A204.1 (cell line): ENCODE results near the gene NUDT1.
"Not testable (repeated sequence)": the region's sequence is repeated elsewhere in the genome, so short reads cannot be mapped to it uniquely, and the experiment has no call there.

ENCODE experiments used
- FAIRE-seq: peaks from 2 replicates; lab custom pipeline; 2012; peaks lifted over from hg19 to GRCh38; lab: Jason Lieb, UNC

Gene NUDT1

DNA sequence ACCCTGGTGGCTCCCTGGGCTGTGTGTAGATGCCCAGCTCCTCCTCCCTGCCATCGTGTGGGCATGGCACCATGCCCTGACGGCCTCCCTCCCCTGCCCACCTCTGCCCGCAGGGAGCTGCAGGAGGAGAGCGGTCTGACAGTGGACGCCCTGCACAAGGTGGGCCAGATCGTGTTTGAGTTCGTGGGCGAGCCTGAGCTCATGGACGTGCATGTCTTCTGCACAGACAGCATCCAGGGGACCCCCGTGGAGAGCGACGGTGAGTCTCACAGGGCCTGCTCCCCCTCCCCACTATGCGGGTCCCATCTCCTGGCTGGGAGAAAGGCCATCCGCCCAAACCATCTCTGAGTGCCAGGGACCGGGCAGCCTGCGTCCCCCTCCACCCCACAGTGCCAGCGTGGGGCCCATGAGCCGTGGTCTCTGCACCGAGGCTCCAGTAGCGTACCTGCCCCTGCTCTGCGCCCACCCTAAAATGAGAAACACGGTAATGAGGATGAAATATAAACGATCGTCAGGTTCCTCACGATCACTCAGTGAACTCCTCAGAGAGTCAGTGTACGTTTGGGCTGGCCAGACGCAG lies 7.8 kb downstream of the NUDT1 start:
- no peak for FAIRE-seq

DNA sequence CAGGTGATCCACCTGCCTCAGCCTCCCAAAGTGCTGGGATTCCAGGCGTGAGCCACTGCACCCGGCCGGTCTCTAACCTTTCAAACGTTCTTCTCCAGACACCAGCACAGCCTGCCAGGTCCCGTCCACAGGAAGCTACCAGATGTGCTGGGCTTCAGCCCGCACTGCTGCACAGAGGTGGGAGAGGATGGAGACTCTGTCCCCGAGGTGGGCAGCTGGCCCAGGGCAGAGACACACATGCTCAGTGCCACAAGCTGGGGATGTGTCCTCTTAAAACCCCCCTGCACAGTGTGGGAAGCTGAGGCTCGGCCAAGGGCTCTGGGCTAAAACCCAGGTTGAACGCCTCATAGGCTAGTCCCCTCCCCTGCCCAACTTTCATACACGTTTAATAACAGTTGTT lies 9.4 kb downstream of the NUDT1 start:
- FAIRE-seq = no peak

DNA sequence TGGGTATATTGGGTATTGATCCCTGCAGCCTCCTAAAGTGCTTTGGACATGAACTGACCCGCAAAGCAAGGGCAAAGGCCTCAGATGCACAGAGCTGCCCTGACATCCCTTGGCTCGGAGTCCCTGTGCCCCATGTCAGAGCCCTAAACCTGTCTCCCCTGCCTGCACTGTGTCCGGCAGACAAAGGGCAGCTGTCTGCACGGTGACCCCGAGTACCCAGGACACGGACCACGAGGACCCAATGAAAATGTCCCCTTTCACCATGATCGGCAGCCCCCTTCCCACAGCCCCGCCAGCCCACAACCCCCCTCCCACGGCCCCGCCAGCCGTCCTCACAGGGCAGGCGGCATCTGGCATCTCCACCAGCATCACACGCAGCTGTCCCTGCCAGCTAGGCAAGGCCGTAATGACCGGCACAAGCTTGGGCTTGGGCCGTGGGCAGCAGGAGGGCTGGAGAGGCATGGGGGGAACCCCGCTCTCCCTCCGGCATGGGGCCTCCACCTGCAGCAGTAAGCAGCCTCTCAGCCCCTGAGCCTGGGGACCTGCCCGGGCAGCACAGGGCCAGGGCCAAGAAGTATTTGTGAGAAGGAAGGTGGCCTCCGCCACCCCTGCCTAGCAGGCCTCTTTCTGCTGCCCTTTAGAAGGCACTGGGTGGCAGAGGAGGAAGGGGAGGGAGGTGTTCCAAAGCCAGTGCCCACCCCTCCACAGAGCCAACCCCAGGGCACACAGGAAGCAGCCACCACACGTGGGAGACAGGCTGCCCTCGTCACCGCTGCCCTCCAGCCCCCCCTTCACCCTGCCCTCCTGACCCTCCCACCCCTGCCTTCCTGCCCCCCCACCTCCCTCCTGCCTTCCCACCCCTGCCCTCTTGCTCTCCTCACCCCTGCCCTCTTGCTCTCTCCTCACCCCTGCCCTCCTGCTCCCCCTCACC lies 10.1 kb downstream of the NUDT1 start:
- no peak for FAIRE-seq

DNA sequence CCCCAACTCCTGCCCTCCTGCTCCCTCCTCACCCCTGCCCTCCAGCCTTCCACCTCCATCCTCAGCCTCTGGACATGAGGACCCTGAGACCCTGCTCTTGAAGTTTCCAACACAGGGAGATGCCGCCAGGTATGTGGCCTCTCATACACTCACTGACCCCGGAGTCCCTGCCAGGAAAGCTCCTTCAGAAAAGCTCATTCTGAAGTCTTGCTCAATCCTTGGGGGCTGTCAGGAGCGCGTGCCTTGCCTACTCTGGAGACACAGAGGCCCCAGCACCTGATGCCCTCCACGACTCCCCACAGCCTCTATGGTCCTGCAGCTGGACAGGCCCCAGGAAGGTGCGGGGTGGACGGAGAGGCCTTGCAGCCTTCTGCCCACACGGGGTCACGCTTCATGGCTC lies 11.0 kb downstream of the NUDT1 start:
- no peak for FAIRE-seq

DNA sequence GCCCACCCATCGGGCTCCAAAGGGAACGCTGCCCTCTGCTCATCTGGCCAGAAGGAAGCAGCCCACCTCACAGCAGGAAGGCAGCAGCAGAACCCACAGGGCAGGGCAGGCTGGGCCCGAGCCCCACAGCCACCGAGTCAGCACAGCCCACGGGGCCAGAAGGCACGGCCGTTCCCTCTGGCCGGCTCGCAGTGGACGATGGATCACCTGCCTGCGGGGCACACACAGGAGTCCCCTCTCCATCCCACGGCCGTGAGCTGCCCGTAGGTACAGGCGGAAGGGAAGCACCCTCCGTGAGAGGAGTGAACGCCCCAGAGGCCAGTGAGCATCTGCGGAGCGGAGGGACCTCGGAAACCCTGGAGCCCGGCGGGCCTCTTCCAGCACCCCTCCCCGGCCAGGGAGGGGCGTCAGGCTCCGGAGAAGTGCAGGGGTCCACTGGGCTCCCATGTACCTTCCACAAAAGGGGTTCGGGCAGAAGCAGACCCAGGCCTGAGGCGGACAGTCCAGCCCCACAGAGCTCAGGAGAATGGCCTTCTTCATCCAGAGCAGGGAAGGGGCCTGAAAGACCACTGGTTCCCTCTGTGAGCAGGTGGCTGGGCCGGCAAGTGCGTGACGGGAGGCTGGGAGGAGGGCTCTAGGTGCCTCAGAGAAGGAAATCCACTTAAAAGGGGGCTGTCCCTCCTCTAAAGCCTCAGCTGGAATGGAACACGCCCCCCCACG lies 11.7 kb downstream of the NUDT1 start:
- no peak for FAIRE-seq

DNA sequence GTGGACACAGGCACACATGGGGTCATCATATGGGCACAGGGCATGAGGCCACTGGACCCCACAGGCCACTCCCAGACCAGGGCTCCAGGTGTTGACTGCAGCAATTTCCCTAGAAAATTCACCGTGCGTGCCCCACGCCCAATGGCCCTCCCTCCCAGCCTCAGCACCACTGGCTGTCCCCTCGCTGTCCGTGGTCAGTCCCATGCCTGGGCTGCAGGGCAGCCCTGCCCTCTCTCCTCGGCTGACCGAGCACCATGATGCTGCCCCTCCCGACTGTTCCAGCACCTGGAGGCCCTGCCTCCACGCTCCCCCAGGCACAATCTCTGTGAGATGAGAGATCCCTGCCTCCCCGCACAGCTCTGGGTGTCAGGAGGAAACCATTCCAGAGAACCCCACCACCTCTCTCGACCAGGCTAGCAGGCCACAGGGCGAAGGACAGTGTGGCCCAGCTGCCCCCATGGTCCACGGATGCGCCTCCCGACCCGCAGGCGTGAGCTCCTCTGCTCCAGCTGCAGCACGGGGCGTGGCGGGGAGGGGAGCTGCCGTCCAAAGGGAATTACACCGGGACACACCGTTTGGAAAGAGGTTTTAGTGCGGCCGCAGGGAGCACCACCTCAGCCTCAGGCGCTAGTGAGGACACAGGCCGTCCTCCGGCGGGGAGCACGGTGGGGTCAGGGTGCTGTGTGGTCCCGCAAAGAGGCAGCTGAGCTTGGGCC lies 12.6 kb downstream of the NUDT1 start:
- no peak for FAIRE-seq

DNA sequence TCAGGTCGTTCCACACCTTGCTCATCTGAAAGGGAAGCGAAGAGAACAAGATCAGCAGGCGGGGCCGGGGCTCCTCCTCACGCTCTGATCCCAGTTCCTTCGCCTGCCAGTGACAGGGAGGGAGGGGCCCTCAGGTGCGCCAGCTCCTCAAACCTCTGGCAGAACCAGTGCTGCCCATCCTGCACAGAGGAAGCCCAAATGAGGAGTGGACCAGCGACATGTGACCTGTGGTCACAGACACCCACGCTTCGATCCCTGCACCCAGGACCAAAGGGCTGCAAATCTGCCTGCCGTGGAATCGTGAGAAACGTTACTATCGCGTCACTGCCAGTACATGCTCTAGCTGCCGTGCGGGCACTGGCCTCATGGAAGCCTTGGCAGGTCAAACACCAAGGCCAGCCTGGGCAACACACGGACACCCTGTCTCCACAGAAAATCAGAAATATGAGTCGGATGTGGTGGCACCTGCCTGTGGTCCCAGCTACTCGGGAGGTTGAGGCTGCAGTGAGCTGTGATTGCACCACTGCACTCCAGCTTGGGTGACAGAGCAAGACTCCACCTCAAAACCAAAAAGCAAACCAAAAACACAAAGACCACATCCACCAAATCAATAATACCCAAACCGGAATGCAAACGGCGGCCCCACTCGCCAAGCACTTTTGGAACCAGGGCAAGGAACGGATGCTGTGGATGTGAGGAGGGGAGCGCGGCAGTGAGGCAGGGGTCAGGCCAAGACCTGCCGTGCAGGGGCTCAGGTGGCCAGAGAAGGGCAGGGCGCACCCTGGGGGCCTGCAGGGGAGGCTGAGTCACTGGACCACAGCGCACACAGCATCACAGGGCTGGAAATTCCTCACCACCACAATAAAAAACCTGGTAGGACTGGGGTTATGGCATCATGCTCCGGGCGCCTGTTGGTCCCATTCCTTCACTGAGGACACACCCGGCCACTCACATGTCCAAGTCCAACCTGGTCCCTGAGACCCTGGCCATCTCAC lies 13.4 kb downstream of the NUDT1 start:
- FAIRE-seq = no peak

DNA sequence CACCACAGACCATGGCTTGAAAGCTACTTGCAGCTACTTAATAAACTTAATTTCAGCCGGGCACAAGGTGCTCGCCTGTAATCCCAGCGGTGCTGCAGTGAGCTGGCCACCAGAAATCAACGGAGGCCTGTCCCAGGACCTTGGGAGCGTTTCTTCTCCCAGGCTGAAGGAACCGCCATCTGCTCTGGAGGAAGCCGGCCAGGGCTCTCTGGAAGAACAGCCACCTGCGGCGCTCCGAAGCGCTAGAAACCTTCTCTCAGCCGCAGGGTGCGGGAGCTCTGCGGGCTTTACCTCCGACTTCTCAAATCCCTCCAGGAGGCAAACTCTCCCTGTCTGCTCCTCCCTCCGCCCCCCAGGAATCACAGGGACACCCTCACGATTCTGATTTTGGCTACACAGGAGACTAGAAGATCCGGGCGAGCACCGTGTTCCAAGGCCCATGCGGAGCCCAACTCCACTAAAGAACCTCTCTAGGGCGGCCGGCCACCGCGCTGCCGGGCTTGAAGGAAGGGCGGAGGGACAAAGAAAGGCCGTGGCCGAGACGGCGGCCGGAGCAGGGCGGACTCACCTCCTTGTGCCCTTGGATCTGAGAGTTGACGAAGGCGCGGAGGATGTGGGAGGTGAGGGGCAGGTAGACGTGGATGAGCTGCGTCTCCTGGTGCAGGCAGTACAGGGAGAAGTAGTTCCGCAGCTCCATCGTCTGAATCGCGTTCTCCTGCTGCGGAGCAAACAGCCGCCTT lies 14.4 kb downstream of the NUDT1 start:
- no peak for FAIRE-seq

DNA sequence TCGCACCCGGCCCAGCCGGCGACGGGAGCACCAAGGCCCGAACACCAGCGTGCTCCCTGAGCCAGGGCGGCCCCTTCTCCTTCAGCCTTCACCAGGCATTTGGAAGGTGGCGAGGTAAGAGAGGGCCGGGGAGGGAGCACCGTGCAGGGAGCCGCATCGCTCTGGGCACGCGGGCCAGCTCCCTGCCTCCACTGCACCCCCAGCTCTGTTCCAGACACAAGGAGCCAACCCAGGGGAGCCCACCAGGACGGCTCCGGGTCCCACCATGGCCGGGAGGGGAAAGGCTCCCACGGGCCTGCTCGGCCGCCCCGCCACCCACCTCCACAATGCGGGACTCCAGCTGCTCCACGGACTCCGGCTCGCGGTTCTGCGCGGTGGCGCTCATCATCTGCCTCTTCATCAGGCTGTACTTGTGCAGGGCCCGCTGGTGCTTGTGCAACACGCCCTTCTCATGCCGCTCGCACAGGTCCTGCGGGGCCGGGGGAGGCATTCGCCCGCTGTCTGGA lies 15.1 kb downstream of the NUDT1 start:
- no peak for FAIRE-seq

DNA sequence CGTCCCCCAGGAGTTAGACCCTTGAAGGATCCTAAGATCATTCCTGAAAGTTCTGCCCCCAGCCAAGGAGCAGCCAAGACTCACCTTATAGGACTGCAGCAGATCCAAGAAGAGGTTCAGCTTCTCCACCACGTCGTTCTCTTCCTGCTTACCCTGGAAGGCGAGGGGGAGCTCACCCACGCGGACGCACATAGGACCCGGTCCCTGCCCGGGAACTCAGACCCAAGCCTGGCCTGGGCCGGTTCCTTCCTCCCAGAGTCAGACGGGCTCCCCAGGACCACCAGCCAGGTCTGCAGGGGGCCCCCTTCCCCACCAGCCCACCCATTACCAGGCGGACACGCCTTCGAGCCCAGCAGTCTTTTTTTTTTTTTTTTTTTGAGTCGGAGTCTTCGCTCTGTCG lies 15.6 kb downstream of the NUDT1 start:
- no peak for FAIRE-seq

DNA sequence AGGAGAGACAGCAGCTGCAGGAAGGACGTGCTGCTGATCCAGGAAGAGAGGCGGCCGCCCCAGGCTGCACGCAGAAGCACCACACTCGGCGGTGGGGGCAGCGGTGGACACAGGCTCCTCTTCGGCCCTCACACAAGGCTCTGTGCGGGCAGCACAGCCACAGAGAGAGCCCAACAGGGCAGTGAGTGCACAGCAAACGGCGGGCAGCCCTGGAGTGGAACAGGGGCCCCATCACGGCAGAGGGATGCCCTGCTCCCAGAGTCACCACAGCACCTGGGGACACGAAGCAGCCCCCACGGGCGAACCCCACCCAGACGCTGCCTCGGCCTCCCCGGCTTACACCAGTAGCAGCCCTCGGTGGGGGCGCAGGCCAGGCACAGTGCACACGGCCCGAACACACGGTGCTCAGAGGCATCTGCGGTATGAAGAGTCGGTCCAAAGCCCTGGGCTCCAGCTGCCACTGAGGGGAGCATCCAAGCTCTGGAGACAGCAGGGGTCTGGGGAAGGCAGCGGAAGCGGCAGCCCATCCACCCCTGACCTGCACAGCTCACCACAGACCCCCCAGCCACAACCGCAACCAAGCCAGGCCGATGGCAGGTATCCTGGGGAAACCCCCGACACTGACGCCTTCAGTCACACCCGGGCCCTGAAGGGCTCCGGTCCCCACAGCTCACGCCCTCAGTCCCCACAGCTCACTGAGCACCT lies 16.8 kb downstream of the NUDT1 start:
- no peak for FAIRE-seq

DNA sequence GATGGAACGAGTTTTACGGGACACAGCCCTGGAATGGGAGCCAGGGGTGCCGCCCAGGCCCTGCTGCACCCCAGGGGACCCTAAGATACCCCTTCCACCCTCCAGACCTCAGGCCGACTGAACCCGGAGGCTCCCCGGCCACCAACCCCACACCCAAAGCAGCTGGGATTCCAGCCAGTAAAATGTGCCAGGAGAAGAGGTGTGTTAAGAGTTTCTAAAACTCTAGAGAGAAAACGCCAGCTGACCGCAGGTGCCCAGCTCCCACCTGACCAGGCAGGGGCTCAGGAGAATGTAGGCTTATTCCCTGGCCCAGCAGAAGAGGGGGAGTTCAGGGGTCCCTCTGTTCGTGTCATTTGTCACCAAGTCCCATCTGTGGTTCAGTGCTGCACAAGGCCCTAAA lies 17.5 kb downstream of the NUDT1 start:
- FAIRE-seq = no peak

DNA sequence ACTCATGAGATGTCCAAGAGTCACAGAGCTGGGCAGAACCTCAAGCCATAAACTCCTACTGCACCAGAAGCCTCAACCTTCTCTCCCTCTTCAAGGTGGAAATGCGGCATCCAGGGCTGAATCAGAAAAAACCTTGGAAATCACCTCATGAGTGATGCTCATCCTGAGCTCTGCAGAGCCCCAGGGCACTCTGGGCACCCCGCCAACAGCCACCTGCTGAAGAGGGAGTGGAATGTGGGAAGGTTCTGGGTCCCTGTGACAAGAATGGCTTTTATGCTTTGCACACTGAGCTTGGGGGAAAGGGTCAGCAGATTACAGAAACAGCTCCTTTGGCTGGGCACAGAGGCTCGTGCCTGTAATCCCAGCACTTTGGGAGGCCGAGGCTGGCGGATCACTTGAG lies 18.8 kb downstream of the NUDT1 start:
- no peak for FAIRE-seq

DNA sequence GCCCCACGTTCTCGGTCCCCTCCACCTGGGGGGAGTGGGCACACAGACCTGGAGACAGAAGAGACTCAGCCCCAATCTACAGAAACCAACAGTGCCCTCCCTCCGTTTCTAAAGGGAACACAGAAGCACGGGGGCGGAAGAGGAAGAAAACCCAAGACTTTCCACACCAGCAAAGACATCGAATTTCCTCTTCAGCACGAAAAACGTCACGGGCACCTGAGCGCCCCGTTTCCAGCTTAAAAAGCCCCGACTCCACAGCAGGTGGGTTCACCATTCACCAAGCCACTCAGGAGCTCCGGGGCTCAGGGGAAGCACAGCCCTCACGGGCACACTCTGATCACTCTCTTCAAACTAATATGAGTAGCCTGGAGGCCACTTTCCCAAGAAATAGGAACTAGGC lies 19.6 kb downstream of the NUDT1 start:
- no peak for FAIRE-seq

DNA sequence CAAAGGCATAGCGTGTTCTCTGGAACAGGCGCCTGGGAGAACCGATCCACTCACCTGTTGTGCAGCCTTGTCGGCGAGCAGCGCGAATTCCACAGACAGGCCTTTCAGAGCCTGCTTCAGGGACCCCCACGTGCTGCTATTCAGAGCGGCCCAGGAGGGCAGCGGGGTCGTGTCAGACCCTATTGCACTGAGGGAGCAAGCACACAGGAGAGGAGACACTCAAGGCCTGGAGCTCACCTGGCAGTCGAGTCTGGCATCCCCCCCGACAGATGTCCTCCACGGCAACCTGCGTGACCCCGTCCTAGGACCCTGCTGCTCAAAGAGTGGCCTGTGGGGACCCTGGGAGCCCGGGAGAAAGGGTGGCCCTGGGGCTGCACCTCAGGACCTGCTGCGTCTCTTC lies 21.1 kb downstream of the NUDT1 start:
- FAIRE-seq = no peak

DNA sequence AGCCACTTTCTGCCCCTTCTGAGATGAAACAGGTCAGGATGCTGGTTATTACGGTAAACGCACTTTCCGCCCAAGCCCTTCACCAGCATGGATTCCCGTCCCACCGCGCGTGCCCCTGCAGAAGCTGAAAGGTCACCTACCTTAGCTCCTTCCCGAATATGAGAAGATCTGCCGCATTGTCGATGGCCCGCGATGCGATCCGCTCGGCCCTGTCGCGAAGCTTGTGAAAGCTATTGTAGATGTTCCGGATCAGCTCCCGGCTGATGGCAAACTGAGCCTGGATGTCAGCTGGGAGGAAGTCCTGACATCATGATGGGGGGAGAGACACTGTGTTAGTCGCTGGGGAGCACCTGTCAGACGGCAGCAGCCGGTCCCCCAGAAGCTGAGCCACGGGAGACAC lies 22.1 kb downstream of the NUDT1 start:
- no peak for FAIRE-seq

DNA sequence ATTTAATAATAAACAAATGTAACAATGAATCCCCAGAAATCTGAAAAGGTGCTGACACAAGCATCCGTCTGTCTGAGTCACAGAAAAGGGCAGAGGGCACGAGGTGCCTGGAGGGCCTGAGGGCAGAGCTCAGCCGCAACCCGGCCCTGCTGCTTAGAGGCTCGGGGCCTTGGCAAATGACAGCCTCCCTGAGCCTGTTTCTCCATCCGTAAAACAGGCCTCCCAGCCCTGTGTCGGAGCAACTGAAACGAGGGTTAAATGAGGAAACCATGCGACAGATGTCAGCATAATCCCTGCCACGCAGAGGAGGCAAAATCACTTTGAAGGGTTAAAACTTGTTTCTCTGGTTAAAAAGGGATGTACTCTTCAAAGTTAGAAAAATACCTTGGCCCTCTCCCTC lies 24.9 kb downstream of the NUDT1 start:
- no peak for FAIRE-seq

DNA sequence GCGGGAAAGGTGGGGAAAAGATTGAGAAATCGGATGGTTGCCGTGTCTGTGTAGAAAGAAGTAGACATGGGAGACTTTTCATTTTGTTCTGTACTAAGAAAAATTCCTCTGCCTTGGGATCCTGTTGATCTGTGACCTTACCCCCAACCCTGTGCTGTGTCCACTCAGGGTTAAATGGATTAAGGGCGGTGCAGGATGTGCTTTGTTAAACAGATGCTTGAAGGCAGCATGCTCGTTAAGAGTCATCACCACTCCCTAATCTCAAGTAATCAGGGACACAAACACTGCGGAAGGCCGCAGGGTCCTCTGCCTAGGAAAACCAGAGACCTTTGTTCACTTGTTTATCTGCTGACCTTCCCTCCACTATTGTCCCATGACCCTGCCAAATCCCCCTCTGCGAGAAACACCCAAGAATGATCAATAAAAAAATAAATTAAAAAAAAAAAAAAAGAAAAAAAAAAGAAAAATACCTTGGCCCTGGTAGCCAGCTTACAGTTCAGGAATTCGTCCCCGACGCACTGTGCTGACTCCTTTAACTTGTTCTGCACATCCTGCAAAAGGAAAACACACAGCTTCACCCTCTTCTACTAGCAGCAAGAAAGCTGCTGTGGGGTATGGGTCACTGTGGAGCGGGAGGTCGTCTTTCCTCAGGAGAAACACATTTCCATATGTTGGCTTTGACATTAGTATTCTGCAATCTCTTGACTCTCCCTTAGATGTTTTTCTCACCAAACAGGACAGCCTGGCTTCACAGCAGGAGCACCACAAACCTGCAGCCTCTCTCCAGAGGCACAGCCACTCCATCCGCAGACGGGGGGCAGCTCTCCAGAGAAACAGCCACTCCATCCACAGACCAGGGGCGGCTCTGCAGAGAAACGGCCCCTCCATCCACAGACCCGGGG lies 27.3 kb downstream of the NUDT1 start:
- not testable (repeated sequence) for FAIRE-seq

DNA sequence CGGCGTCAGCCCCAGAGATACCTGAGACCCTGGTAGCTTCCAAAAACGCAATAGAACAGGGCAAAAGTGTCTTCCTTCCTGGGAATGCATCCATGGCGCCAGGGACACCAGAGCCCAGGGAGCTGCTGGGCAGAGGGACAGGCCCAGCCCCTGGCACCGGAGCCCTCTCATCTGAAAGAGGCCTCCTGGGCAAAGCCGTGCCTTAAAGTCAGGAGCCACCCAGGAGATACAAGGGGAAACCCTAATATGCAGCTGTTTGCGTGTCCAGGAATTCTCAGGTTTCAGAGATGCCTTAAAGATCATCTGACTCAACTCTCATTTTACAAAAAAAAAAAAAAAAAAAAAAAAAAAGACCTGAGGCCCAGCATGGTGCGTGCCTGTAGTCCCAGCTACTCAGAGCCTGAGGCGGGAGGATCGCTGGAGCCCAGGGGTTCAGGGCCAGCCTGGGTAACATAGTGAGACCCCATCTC lies 28.0 kb downstream of the NUDT1 start:
- no peak for FAIRE-seq
